NCI-H1694 (cell line): ENCODE measurements around the gene MRPL21.
"Not testable (repeated sequence)": the region's sequence is repeated elsewhere in the genome, so short reads cannot be mapped to it uniquely, and the experiment has no call there.

ENCODE experiments used
- DNase-seq: peaks from one replicate; lab custom pipeline; 2025; lab: John Stamatoyannopoulos, UW

The MRPL21 gene

GRCh38 chr11:68868221-68868835, 35.3 kb downstream of the MRPL21 start:
- no peak for DNase-seq

DNA sequence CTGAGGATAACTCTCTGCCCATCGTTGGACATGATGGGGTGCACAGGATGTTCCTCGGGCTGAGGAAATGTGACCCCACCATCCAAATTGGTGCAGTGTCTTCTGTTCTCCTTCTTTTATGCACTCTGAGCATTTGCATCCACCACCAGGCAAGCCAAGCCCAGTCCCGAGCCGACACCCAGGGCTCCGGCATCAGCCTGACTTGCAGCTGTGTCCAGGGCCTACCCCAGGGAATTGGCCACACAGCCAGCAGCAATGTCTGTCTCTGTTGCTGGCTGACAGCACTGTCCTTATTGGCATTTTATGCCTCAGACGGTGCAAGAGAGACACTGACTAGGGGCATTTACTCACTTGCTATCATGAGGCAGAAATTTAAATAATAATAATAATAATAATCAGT, 36.6 kb downstream of the MRPL21 start:
- DNase-seq: no peak

DNA sequence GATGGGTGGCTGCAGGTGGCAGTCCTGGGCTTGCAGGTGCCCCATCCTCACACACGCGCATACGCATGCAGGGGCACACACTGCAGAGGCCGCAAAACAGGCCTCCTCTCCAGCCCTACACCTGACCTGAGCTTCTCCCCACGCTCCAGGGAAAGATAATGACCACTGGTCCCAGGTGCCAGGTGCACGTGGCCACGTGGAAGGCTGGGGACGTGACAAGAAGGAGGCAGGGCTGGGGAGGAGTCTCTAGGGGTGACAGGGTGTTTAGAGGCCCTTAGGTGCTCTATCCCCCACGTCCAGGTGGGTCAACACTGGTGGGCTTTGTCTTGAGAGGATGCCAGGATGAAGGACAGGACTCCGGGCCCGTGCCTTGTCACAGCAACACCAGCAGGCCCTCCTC, 38.4 kb downstream of the MRPL21 start:
- no peak for DNase-seq

GRCh38 chr11:68863553-68864265, 39.9 kb downstream of the MRPL21 start:
- no peak for DNase-seq

DNA sequence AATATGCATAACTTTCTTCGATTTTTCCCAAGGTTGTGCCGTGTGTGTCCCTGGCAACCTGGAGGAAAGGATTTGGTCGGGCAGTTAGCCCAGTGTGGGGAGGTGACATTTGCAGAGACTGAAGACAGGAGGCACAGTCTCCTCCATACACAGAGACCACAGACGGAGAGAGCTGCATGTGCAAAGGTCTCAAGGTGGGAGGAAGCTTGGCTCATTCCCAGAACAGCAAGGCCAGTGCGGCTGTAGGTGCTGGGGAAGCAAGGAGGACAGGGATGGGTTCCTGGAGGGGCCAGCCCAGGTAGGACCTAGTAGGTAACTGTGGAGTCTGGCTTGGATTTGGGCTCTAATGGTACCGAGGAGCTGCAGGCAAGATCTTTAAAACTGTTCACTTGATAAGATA, 41.2 kb downstream of the MRPL21 start:
- DNase-seq: no peak

- no peak for DNase-seq
These were observed 44.5 kb downstream of the MRPL21 start for GRCh38 chr11:68859123-68859522.

DNA sequence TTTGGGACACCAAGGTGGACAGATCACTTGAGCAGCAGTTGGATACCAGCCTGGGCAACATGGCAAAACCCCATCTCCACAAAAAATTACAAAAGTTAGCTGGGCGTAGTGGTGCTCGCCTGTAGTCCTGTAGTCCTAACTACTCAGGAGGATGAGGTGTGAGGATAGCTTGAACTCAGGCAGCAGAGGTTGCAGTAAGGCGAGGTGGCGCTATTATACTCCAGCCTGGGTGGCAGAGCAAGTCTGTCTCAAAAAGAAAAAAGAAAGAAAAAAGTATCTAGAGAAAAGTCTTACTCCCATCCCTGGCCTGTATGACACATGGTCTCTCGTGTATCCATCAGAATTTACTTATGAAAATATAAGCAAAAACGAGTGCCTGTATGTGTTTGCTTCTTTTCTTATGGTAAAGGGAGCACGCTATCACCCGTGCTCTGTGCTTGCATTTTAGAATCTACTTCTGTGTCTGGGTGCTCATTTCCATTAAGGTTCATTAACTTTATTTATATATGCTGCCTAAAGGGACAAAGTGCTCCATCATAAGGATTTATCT, 46.5 kb downstream of the MRPL21 start:
- DNase-seq: no peak

DNA sequence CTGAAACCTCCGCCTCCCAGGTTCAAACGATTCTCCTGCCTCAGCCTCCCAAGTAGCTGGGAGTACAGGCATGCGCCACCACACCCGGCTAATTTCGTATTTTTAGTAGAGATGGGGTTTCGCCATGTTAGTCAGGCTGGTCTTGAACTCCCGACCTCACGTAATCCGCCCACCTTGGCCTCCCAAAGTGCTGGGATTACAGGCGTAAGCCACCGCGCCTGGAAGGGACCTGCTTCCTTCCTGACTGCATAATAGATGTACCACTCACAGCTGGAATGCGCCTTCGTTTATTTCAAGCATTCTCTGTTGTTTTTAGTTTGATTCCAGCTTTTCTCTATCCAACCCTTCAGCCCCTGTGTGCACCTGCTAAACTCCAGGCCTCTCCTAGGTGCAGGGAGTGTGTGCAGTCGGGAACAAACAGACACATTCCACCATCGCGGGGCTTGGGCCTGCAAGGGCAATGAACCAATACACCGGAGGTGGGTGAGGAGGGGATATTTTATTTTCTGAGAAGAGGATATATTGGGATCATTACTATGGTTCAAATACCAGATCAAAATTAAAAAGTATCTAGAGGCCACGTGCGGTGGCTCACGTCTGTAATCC, 47.1 kb downstream of the MRPL21 start:
- DNase-seq: not testable (repeated sequence)

DNA sequence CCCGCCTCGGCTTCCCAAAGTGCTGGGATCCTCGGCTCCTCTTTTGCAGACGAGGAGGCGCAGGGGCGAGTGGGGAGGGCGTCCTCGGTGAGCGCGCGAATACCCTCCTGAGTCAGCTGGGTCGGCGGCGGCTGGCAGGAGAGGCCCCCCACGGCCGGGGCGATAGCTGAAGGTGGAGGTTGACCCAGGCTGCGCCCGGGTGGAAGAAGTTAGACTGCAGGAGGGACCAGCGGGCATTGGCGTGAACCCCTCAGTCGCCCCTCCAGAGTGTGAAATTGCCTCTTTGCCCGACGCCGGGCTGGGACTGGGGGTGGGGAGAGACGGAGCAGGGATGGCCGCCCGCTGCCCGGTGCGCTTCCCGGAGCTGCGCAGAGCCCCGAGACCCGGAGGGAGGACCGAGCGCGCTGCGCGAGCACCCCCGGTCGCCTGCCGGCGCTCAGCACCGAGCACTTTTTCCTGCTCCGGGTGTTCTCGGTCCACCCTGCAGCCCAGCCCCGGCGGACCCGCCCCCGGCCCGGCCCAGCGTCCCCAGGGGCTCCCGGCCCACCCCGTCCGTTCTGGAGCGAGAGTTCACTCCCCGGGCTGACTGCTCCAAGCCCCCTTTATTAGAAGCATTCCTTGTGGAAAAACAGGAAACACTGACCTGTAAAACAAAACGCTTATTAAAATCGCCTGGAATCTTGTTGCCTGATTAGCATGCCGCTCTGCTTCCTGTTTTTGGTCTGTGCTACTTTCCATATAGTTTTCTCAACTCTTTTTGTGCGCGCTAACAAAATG, 48.2 kb downstream of the MRPL21 start:
- DNase-seq: no peak

DNA sequence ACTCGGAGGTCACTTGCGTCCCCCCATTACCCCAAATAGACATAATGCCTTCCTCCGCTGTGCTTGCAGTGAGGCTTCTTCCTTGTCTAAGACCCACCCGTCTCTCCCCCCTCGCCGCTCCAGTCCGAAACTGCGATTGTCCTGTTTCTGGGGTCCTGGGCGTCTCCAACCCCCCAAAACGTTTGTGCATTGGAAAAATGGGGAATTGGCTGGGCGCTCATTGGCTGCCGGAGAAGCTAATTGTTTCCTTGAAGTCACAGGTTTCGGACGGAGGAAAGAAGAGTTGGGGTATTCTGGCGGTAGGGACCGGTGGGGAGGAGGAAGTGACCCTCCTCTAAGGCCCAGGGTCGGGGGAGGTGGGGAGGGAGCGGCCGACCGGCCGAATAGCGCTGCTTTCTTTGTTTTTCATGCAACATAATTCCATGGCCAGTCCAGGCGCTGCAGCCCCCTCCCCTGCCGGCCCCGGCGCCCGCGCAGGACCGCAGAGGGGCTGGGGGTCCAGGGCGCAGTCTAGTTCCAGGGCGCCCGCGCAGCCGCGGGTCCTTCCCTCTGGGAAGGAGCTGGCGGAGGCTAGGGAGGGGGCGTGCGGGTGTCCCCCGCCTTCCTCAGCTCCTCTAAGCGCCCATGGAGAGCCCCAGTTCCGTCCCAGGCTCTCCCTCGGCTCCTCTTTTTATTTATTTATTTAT, 49.2 kb downstream of the MRPL21 start:
- DNase-seq: no peak

DNA sequence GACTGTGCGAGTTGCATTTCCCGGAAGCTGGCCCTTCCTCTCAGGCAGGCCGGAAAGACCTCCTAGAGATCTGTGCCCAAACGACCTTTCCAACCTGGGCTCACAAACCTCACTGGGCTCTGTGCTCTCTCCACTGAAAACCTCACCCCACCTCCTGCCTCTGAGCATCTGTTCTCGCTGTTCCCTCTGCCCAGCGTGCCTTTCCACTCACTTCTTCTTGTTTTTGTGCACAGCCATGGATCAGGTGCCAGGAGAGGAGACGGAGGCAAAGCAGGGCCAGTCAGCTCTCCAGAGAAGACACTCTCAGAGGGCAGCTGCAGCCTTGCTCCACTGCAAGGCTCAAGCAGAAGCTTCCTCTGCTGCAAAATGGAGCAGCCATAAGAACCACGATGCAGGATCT, 51.0 kb downstream of the MRPL21 start:
- DNase-seq: no peak

DNA sequence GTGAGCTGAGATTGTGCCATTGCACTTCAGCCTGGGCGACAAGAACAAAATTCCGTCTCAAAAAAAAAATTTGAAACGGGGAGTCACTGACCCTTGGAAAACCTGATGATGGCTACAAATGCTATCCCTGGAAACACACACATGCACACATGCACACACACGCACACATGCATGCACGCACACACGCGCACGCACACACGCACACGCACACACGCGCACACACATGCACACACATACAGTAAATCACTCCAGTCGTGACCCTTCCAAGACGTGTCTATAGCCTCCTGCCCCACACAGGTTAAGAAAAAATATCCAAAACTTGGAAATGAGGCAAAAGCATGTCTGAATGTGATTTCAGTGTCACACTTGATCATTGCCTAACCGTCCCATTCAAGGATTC, 55.2 kb downstream of the MRPL21 start:
- no peak for DNase-seq

GRCh38 chr11:68847395-68847794, 56.2 kb downstream of the MRPL21 start:
- DNase-seq: no peak

- DNase-seq: no peak
These were observed 58.2 kb downstream of the MRPL21 start for GRCh38 chr11:68845351-68846002.

DNA sequence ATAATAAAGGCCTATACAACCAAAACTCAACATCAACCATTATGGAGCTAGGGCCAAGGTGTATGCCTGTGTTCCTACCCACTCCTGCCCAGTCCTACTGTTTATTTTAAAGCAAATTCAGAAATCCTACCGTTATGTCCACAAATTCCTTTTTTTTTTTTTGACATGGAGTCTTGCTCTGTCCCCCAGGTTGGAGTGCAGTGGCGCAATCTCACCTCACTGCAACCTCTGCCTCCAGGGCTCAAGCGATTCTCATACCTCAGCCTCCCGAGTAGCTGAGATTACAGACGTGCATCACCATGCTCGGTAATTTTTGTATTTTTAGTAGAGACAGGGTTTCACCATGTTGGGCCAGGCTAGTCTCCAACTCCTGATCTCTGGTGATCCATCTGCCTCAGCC, 58.8 kb downstream of the MRPL21 start:
- no peak for DNase-seq

DNA sequence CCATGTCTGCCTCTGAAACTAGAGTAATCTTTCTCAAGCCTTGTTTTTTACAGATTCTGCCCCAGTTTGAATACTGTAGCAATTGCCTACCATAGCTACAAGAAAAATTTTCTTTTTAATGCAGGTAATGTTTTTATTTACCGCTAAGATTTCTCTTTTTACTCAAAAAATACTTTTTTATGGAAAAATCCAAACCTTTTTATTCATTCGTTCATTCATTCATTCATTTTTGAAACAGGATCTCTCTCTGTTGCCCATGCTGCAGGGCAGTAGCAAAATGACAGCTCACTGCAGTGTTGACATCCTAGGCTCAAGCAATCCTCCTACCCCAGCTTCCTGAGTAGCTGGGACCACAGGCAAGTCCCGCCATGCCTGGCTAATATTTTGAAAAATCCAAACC, 59.3 kb downstream of the MRPL21 start:
- DNase-seq: no peak

- no peak for DNase-seq
These were observed 59.8 kb downstream of the MRPL21 start for GRCh38 chr11:68843703-68844312.

DNA sequence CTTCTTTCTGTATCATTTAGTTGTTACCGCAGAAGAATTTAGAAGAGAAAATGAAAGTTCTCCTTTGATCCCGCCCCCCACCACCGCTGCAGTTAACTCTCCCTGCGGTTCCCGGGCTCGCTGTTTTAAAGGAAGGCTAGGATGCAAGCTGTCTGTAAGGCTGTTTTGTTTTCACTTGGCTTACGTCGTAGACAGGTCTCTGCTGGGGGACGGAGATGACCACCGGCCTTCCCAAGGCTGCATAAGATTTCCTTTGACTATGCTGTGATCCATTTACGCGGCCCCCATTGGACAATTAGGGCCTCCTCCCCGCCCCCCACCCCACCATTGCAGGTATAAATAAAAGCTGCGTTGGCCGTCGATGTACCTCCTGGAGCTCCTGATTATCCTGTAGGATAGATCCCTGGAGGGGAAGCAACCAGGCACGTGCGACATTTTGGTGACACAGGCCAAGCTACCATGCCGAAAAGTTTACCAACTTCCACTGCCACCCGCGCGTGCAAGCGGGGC, 60.5 kb downstream of the MRPL21 start:
- DNase-seq: no peak

GRCh38 chr11:68842427-68843051, 61.1 kb downstream of the MRPL21 start:
- DNase-seq: no peak

- no peak for DNase-seq
These were observed 61.8 kb downstream of the MRPL21 start, which contains the start of gene CPT1A for GRCh38 chr11:68841718-68842426. Gene CPT1A, minus strand, starts transcription at chr11:68841916. Its CDS starts 26,442 bp downstream, at chr11:68815474.
